ENCODE data around the gene CSMD2. TPM values are rescaled to one million over a fixed set of nuclear protein-coding genes. Genes with fewer than 3 reads are reported as not detected.

CSMD2 gene
- total RNA-seq, 2 experiments from 2014 or later = not detected

DNA sequence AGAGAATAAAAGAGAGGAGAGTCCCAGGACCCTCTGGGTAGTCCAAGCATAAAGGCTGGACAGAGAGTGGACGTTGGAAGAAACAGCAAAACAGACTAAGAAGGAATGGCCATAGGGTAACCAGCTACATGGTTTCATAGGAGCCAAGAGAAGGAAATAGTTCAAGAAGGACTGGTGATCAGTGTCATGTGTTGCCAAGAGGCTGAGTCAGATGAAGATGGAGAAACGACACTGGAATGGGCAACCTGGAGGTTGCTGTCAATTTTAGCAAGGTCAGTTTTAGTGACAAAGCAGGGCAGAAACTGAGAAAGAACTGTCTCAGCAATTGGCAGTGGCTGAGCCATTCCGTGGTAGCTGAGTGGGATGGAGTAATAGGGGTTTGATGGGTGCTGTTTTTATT is 259.8 kb downstream of the CSMD2 start:
- no peak overlapping the region for H3K4me3 Mint-ChIP-seq
- CTCF ChIA-PET = no interaction called here
- DNase-seq = no peak
- POLR2A ChIA-PET = no interaction called here
- H3K27me3 Mint-ChIP-seq = peaks cover 7% of the 10 kb centered on the region
- H3K27ac Mint-ChIP-seq = no peak overlapping the region
- H3K36me3 Mint-ChIP-seq = no peaks in the 10 kb centered on the region
- intact Hi-C loops (cut with micrococcal nuclease) = no loop called here
- no peaks in the 10 kb centered on the region for H3K4me1 Mint-ChIP-seq (ENCODE audit: low read depth)
- no peaks in the 10 kb centered on the region for H3K9me3 Mint-ChIP-seq

DNA sequence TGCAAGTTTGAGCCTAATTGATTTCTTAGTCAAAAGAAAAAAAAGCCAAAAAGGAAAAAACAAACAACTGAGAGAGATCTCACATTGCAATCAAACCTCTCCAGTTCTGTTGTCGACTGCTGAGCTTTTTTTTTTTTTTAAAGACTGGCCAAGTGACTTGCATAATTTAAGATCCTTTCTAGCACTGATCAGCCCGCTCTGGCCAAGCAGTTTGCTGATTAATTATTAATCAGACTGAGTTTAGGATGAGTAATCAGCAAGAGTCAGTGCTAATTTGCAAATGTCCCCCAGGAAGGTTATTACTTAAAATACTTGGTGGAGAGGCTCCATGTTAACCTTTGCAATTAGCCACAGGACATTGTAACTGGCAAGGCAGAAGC is 261.8 kb downstream of the CSMD2 start:
- intact Hi-C loops (cut with micrococcal nuclease) = no loop called here

DNA sequence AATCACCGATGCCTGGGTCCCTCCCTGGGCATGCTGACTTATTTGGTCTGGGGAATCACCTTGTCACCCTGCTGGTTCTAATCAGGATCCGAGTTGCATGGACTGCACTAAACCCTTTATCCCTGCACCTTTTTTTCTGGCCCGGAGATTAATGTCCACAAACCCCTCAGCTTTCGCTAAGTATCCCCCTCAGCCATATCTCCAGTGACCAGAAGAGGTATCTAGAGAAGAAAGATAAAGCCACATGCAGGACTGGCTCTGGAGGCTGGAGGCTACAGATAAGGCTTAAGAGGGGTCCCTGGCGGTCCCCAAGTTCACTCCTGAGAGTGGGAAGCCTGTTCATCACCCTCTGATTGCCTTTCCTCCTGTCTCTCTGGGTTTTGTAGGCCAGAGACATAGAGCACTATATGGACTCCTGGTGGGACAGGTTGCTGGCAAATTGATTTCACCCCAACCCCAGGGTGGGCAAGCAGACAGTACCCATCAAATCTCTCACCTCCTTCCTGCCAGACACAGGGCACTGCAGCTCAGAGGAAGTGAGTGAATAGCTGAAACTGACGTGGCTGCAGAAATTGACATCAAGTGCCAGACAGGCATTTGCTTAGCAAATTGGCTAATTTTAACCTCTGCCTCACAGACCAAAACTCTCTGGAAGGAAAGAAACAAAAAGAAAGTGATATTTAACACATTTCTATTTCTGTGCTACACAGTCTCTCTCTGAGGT is 262.4 kb downstream of the CSMD2 start:
- intact Hi-C loops (cut with micrococcal nuclease) = no loop called here
- CTCF ChIA-PET = no interaction called here
- POLR2A ChIA-PET = no interaction called here
- DNase-seq = no peak
- peaks cover 7% of the 10 kb centered on the region for H3K27me3 Mint-ChIP-seq
- H3K4me1 Mint-ChIP-seq (ENCODE audit: low read depth) = no peaks in the 10 kb centered on the region
- no peak overlapping the region for H3K4me3 Mint-ChIP-seq
- H3K27ac Mint-ChIP-seq = no peak overlapping the region
- H3K36me3 Mint-ChIP-seq = no peaks in the 10 kb centered on the region
- no peaks in the 10 kb centered on the region for H3K9me3 Mint-ChIP-seq

More for the DNA sequence above, 261.8 kb downstream of the CSMD2 start:
- H3K27ac Mint-ChIP-seq = no peak overlapping the region
- CTCF ChIA-PET = no interaction called here
- no peak overlapping the region for H3K4me3 Mint-ChIP-seq
- POLR2A ChIA-PET = no interaction called here
- no peaks in the 10 kb centered on the region for H3K9me3 Mint-ChIP-seq
- H3K36me3 Mint-ChIP-seq = no peaks in the 10 kb centered on the region
- no peaks in the 10 kb centered on the region for H3K4me1 Mint-ChIP-seq (ENCODE audit: low read depth)
- DNase-seq = no peak
- H3K27me3 Mint-ChIP-seq = peaks cover 7% of the 10 kb centered on the region

DNA sequence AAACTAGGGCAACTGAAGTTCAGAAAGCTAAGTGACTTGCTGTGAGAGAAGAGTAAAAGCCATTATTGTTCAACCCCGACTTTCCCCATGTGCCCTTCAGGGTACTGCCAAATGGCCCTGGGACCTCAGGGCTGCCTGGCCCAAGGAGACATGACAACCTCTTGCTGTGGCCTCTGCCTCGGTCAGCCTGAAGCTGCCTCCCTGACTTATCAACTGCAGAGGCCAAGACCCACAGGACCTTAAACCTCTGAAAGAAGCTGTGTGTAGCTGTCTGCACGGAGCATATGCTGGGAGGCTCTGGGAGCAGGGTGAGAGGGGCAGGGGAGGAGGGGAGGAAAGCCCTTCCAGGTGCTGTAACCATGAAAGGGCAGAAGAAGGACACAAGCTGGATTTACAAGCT is 265.3 kb downstream of the CSMD2 start:
- Mint-ChIP-seq H3K27me3 (peaks cover 3% of the 10 kb centered on the region), H3K4me3 (no peak overlapping the region), H3K9me3 (no peaks in the 10 kb centered on the region), H3K36me3 (no peaks in the 10 kb centered on the region), H3K27ac (no peak overlapping the region), H3K4me1 (ENCODE audit: low read depth) (no peaks in the 10 kb centered on the region)
- POLR2A ChIA-PET = no interaction called here
- intact Hi-C loops (cut with micrococcal nuclease) = no loop called here
- DNase-seq = no peak
- CTCF ChIA-PET = no interaction called here

DNA sequence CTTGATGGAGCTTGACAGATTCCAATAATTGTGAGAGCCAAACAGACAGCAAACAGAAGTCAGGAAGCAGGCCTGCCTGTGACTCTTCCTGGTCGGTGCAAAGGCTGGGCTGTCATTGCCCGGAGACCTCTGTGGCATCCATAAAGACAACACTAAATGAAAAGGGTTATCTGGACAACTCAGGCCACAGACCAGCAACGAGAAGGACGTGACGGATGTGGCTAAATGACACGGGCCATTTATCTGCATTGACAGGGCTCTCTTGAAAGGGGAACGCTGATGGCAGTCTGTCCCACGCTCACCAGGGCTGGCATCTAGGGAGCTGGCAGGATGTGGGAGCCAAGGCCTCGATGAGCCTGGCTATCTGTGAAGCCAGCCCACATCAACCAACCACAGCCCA is 266.1 kb downstream of the CSMD2 start:
- no peaks in the 10 kb centered on the region for H3K4me1 Mint-ChIP-seq (ENCODE audit: low read depth)
- POLR2A ChIA-PET = no interaction called here
- H3K9me3 Mint-ChIP-seq = no peaks in the 10 kb centered on the region
- no peaks in the 10 kb centered on the region for H3K36me3 Mint-ChIP-seq
- intact Hi-C loops (cut with micrococcal nuclease) = no loop called here
- no peak overlapping the region for H3K4me3 Mint-ChIP-seq
- no peak overlapping the region for H3K27ac Mint-ChIP-seq
- no peak for DNase-seq
- peaks cover 3% of the 10 kb centered on the region for H3K27me3 Mint-ChIP-seq
- CTCF ChIA-PET = no interaction called here

DNA sequence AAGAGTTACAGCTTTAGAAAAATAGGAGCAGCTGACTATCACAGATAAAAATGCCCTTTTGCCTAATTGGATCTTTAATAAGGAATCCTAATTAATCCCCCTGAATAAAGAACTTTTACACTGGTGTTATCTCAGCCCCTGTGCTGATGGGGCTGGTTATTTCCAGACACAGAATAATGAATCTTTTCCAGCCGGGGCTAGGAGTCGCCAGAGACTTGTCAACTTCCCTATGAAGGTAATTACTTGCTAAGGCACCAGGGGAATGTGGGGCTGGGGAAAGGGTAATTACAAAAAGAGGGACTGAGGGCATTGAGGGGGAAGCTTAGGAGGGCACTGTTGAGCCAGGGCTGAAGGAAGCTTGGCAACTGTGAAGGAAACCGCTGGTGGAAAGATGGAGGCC is 266.6 kb downstream of the CSMD2 start:
- H3K4me1 Mint-ChIP-seq (ENCODE audit: low read depth) = no peaks in the 10 kb centered on the region
- no peak overlapping the region for H3K27ac Mint-ChIP-seq
- CTCF ChIA-PET = no interaction called here
- no peaks in the 10 kb centered on the region for H3K36me3 Mint-ChIP-seq
- intact Hi-C loops (cut with micrococcal nuclease) = no loop called here
- peaks cover 3% of the 10 kb centered on the region for H3K27me3 Mint-ChIP-seq
- H3K4me3 Mint-ChIP-seq = no peak overlapping the region
- POLR2A ChIA-PET = no interaction called here
- DNase-seq = no peak
- no peaks in the 10 kb centered on the region for H3K9me3 Mint-ChIP-seq

DNA sequence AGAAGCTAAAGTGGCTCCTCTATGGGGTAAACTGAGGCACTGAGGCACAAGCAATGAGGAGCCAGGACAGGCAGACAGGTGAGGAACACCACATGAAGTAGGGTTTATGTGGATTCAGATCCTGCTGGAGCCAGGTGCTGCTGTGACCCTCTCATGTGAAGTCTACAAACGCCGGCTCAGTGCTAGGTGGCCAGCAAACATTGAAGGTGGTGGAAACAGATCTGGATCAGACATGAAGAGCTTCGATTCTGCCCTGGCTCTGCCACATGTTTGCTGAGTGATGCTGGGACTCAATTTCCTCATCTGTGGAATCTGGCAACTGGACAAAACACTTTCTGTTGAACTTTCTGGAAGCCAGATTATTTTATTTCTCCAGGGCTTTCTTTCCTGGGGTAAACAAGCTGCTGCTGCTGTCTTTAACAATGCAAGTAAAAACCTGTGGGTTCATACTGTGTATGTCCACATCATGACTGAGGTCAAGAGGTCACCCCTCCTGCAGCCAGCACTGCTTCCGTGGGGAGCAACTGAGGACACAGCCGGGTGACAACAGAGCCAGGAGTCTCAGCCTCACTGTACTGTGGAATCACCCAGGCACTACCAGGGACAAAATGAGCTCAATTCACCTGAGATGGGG is 267.8 kb downstream of the CSMD2 start:
- no peaks in the 10 kb centered on the region for H3K9me3 Mint-ChIP-seq
- H3K4me3 Mint-ChIP-seq = no peak overlapping the region
- no peak overlapping the region for H3K27ac Mint-ChIP-seq
- H3K27me3 Mint-ChIP-seq = peaks cover 3% of the 10 kb centered on the region
- POLR2A ChIA-PET = no interaction called here
- DNase-seq = no peak
- CTCF ChIA-PET = no interaction called here
- H3K36me3 Mint-ChIP-seq = no peaks in the 10 kb centered on the region
- H3K4me1 Mint-ChIP-seq (ENCODE audit: low read depth) = no peaks in the 10 kb centered on the region
- intact Hi-C loops (cut with micrococcal nuclease) = no loop called here

DNA sequence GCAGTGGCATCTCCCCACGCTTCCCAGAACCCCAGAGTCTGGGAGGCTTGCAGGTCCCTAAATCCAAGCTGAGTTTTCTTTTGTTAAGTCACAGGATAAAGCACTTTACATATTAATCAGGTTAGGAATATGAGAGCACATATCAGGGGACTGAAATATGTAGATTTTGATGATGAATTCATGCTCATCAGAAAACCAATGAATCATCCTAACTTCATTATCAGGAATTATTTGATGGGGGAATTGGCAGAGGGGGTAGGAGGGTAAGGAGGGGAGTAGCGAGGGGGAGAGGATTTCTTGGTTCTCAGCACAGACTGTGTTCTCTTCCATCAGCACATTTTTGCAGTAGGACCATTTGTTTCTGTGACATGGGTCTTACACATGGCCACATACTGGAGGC is 269.1 kb downstream of the CSMD2 start:
- no peaks in the 10 kb centered on the region for H3K9me3 Mint-ChIP-seq
- ChIA-PET POLR2A (no interaction called here), CTCF (no interaction called here)
- no peak for DNase-seq
- intact Hi-C loops (cut with micrococcal nuclease) = no loop called here
- H3K27me3 Mint-ChIP-seq = peaks cover 3% of the 10 kb centered on the region
- no peaks in the 10 kb centered on the region for H3K36me3 Mint-ChIP-seq
- no peak overlapping the region for H3K4me3 Mint-ChIP-seq
- H3K27ac Mint-ChIP-seq = no peak overlapping the region
- no peaks in the 10 kb centered on the region for H3K4me1 Mint-ChIP-seq (ENCODE audit: low read depth)

DNA sequence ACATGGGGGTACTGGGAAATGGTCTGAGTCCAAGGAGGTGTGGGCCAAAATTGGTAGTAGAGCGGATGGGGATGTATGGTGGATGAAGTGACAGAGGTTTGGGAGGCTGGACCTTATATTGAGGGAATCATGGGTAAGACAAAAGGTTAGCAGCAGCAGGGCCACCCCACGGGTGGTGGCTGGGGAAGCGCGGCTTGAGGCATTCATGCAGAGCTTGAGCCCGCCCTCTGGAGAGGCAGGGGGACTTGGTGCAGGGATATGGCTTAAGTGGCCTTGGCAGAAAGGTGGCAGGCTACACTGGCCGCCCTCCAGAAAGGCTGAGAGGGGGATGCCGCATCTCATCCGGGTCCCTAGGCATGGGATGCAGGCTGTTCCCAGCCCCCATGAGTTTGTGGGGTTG is 269.6 kb downstream of the CSMD2 start:
- intact Hi-C loops (cut with micrococcal nuclease) = no loop called here
- DNase-seq = no peak
- peaks cover 3% of the 10 kb centered on the region for H3K27me3 Mint-ChIP-seq
- no peaks in the 10 kb centered on the region for H3K36me3 Mint-ChIP-seq
- no peak overlapping the region for H3K27ac Mint-ChIP-seq
- no peaks in the 10 kb centered on the region for H3K4me1 Mint-ChIP-seq (ENCODE audit: low read depth)
- H3K4me3 Mint-ChIP-seq = no peak overlapping the region
- ChIA-PET POLR2A (no interaction called here), CTCF (no interaction called here)
- no peaks in the 10 kb centered on the region for H3K9me3 Mint-ChIP-seq

DNA sequence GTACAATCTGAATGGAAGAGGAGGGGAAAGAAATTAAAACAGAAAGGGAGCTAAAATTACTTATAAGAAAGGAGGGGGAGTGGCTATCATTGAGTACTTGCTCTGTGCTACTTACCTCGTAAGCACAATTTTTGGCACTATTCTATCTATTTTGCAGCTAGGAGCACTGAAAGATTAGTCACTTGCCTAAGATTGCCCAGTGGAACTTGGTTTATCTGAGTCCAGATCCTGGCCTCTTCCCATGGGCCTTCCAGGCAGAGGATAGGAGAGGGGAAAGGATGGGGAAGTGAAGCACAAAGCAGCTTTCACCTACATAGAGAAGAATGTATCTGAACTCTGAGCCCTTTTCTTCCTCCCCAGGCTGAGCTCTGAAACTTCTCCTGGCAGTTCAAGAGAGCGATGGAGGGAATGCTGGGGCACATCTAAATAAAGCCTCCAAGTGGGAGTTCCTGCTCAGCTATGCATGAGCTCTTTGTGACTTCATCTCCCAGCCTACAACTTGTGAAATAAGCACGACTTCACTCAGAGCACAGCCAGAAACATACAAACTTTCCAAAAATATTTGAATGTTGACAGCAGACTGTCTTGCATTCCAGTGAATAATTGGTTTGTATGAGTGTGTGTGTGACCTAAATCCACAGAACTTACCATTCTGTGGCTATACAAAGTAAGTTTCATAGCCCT is 271.7 kb downstream of the CSMD2 start:
- Mint-ChIP-seq H3K36me3 (no peaks in the 10 kb centered on the region), H3K4me3 (no peak overlapping the region), H3K27me3 (peaks cover 3% of the 10 kb centered on the region), H3K9me3 (no peaks in the 10 kb centered on the region), H3K4me1 (ENCODE audit: low read depth) (no peaks in the 10 kb centered on the region), H3K27ac (no peak overlapping the region)
- DNase-seq = no peak
- ChIA-PET CTCF (no interaction called here), POLR2A (no interaction called here)
- intact Hi-C loops (cut with micrococcal nuclease) = no loop called here

DNA sequence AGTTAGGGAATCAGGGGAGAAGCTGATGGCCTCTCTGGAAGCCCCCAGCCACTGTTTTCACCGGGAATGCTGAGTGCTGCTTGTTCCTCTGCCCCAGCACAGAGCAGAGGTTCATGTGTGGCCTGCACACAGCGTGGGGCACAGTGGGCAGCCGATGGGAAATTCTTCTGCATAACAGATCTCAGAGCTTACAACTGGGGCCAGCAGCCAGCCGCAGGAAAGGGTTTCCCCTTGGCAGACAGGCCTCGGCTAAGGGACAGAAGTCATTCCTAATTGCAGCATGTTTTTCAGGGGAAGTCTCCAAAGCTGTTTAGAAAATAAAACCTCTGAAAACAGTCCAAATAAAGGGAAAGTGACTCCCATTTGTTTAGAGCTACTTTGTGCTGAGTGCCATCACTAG is 278.5 kb downstream of the CSMD2 start:
- Mint-ChIP-seq H3K27me3 (peaks cover 24% of the 10 kb centered on the region), H3K4me1 (ENCODE audit: low read depth) (no peaks in the 10 kb centered on the region), H3K9me3 (no peaks in the 10 kb centered on the region), H3K27ac (no peak overlapping the region), H3K4me3 (no peak overlapping the region), H3K36me3 (no peaks in the 10 kb centered on the region)
- CTCF ChIA-PET = no interaction called here
- intact Hi-C loops (cut with micrococcal nuclease) = no loop called here
- DNase-seq = no peak
- POLR2A ChIA-PET = no interaction called here

DNA sequence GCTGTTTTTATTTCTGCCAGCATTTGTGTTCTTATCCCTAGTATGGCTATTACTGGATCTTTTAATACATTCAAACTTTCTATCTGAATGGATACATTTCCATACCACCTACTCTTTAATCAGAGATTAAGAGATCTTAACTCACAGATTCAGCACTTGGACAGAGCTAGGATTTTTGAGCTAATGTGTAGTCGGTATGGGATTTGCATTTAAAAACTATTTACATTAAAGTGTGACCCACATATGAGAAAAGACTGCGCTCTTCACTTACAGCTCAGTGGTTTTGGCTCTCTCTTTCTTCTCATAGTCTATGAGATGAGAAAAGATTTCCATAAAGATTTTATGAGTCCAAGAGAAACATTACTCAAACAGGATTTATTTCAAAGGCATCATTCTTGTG is 284.7 kb downstream of the CSMD2 start:
- Mint-ChIP-seq H3K27ac (no peak overlapping the region), H3K27me3 (peaks cover 25% of the 10 kb centered on the region), H3K4me3 (no peak overlapping the region), H3K36me3 (no peaks in the 10 kb centered on the region), H3K9me3 (no peaks in the 10 kb centered on the region), H3K4me1 (ENCODE audit: low read depth) (no peaks in the 10 kb centered on the region)
- CTCF ChIA-PET = no interaction called here
- DNase-seq = no peak
- intact Hi-C loops (cut with micrococcal nuclease) = no loop called here
- POLR2A ChIA-PET = no interaction called here

DNA sequence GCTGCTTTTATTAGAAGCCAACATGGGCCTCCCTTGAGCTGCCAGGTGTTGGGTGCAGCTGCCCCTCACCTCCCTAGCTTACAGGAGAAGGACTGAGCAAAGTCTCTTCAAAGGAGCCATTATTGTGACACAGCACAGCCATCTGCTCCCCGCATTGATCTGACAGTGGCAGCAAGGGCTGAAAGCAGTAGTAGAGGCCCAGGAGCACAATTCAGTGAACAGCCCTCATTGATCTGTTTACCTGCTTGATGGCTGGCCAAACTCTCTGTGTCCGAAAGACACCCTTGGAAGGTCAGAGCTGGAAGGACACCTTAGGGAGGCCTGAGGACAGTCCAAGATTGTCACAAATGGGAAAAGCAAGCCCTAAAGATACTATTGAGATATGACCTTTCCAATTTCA is 286.6 kb downstream of the CSMD2 start:
- Mint-ChIP-seq H3K36me3 (no peaks in the 10 kb centered on the region), H3K4me3 (no peak overlapping the region), H3K27ac (no peak overlapping the region), H3K9me3 (no peaks in the 10 kb centered on the region), H3K27me3 (peaks cover 14% of the 10 kb centered on the region), H3K4me1 (ENCODE audit: low read depth) (no peaks in the 10 kb centered on the region)
- ChIA-PET POLR2A (no interaction called here), CTCF (no interaction called here)
- DNase-seq = no peak
- intact Hi-C loops (cut with micrococcal nuclease) = no loop called here

All from activated CD4-positive, alpha-beta memory T cell treated with anti-CD3 and anti-CD28 coated beads for 36 hours (primary cell).